Keratinocyte (primary cell): ENCODE measurements around the gene JAK3. TPM values are rescaled to one million over a fixed set of nuclear protein-coding genes. Genes with fewer than 3 reads are reported as not detected.

ENCODE experiments used
- DNase-seq: peaks from one replicate; pipeline ENCODE4 v3.0.0-alpha.2; 2011; ENCODE audit warnings: low read depth, missing footprints, low spot score
- FAIRE-seq: peaks from 2 replicates; lab custom pipeline; 2011; peaks lifted over from hg19 to GRCh38; lab: Jason Lieb, UNC
- H2AFZ ChIP-seq: 2 replicates; pipeline ENCODE4 v1.6.0; 2012; ENCODE audit warnings: low read length, control low read depth, inconsistent platforms; ENCODE audit not compliant: control insufficient read depth
- H3K27ac ChIP-seq: 2 replicates; pipeline ENCODE4 v1.5.1; 2011; ENCODE audit warnings: low read length; ENCODE audit not compliant: control insufficient read depth, insufficient read depth
- H3K27me3 ChIP-seq: 3 replicates; pipeline ENCODE4 v1.6.0; 2011; ENCODE audit warnings: low read length; ENCODE audit not compliant: control insufficient read depth, insufficient read depth; ENCODE audit errors: extremely low read depth
- H3K36me3 ChIP-seq, 2 experiments: 2 replicates in 1 of 2; 3 replicates in 1 of 2; pipeline ENCODE4 v1.5.1; 2011; ENCODE audit warnings: low read length in 2 of 2, mild to moderate bottlenecking in 1 of 2; ENCODE audit not compliant: control insufficient read depth in 2 of 2, insufficient read depth in 2 of 2; ENCODE audit errors: extremely low read depth in 1 of 2
- H3K4me1 ChIP-seq: 3 replicates; pipeline ENCODE4 v1.5.1; 2011; ENCODE audit warnings: low read length; ENCODE audit not compliant: control insufficient read depth, insufficient read depth; ENCODE audit errors: extremely low read depth
- H3K4me2 ChIP-seq: 3 replicates; pipeline ENCODE4 v1.6.0; 2011; ENCODE audit warnings: low read depth, low read length; ENCODE audit not compliant: control insufficient read depth, insufficient read depth; ENCODE audit errors: extremely low read depth
- H3K4me3 ChIP-seq, 3 experiments: fragments of 200-600 bp in 1 of 3; sonication (generic) in 1 of 3; 2 replicates in 2 of 3; 3 replicates in 1 of 3; pipeline ENCODE4 v1.5.1; 2011 to 2016; ENCODE audit warnings: low read length in 3 of 3, mild to moderate bottlenecking in 3 of 3, control low read depth in 2 of 3, inconsistent platforms in 1 of 3, low read depth in 1 of 3, mixed read lengths in 1 of 3, mixed run types in 1 of 3, moderate library complexity in 1 of 3; ENCODE audit not compliant: control insufficient read depth in 2 of 3, insufficient read depth in 2 of 3; ENCODE audit errors: extremely low read depth in 1 of 3
- H3K79me2 ChIP-seq: 2 replicates; pipeline ENCODE4 v1.6.0; 2012; ENCODE audit warnings: low read length; ENCODE audit not compliant: control insufficient read depth, insufficient read depth
- H3K9ac ChIP-seq: 3 replicates; pipeline ENCODE4 v1.6.0; 2011; ENCODE audit warnings: low read length; ENCODE audit not compliant: control insufficient read depth, insufficient read depth; ENCODE audit errors: extremely low read depth
- H3K9me1 ChIP-seq: 3 replicates; pipeline ENCODE4 v1.6.0; 2011; ENCODE audit warnings: low read length; ENCODE audit not compliant: control insufficient read depth, insufficient read depth; ENCODE audit errors: extremely low read depth
- H3K9me3 ChIP-seq: 2 replicates; pipeline ENCODE4 v1.5.1; 2012; ENCODE audit warnings: low read depth, low read length; ENCODE audit not compliant: control insufficient read depth
- H4K20me1 ChIP-seq: 3 replicates; pipeline ENCODE4 v1.6.0; 2011; ENCODE audit warnings: low read length; ENCODE audit not compliant: control insufficient read depth, insufficient read depth; ENCODE audit errors: extremely low read depth
- CTCF ChIP-seq, 3 experiments: IDR thresholded peaks in 1 of 3; conservative IDR thresholded peaks in 1 of 3; optimal IDR thresholded peaks in 1 of 3; 2 replicates in 2 of 3; 3 replicates in 1 of 3; pipeline versions ENCODE3 to v1.5.1; 2011; ENCODE audit warnings: low read length in 3 of 3, mild to moderate bottlenecking in 3 of 3, moderate library complexity in 2 of 3, control low read depth in 1 of 3, inconsistent platforms in 1 of 3; ENCODE audit not compliant: insufficient read depth in 2 of 3; ENCODE audit errors: extremely low read depth in 1 of 3
- EZH2 ChIP-seq: IDR thresholded peaks from one replicate; pipeline ENCODE4 v1.6.1; 2012; ENCODE audit warnings: inconsistent platforms, mild to moderate bottlenecking, low read length, moderate library complexity
- dilution Hi-C: fragments of 300-500 bp; cut with MboI; formaldehyde crosslinking; loops from one replicate; pipeline ENCODE4 v1.7.0; 2020; ENCODE audit warnings: low sequenced_read_pairs; ENCODE audit not compliant: extremely low pct_ligation_motif_present
- polyA plus RNA-seq, 5 experiments: library from polyadenylated mRNA; depleted of rRNA in 3 of 5; stranded (reverse) in 3 of 5; stranded (forward) in 1 of 5; unstranded in 1 of 5; fragments of >200 nt; gene quantifications; 1 replicate in 1 of 5; 2 replicates in 3 of 5; 3 replicates in 1 of 5; pipeline versions ENCODE4 v1.2.1 to v1.2.3, GENCODE V29; 2011 to 2012; ENCODE audit warnings: missing spikeins in 2 of 5, low read depth in 1 of 5, low replicate concordance in 1 of 5

JAK3 gene
- polyA plus RNA-seq, 1 donor (not counting 4 experiments of a cell fraction or from before 2014, with no cell fraction given) = 0.37 TPM

GRCh38 chr19:17811681-17812080 is 36.1 kb downstream of the JAK3 start:
- DNase-seq (no peak), FAIRE-seq (no peak)
- H3K4me2 ChIP-seq = no peak overlapping the region
- no peaks in the 10 kb centered on the region for H3K4me1 ChIP-seq
- H3K9ac ChIP-seq = no peak overlapping the region
- dilution Hi-C loops = no loop called here
- TF ChIP-seq EZH2 (no peak), CTCF (optimal IDR thresholded peaks at IDR 0.05 in 1 of 3, IDR thresholded peaks at IDR 0.05 in 1 of 3, conservative IDR thresholded peaks at IDR 0.05 in 1 of 3; ENCODE audit: extremely low read depth in 1 of 3, insufficient read depth in 2 of 3, low read length in 3 of 3) (no peak)
- H3K79me2 ChIP-seq = no peaks in the 10 kb centered on the region
- peaks cover 0 to 3% of the 10 kb centered on the region in 2 experiments for H3K36me3 ChIP-seq
- H3K9me3 ChIP-seq = no peaks in the 10 kb centered on the region
- H2AFZ ChIP-seq = no peak overlapping the region
- H4K20me1 ChIP-seq = no peaks in the 10 kb centered on the region
- no peaks in the 10 kb centered on the region for H3K27me3 ChIP-seq
- no peaks in the 10 kb centered on the region for H3K9me1 ChIP-seq
- H3K4me3 ChIP-seq = no peak overlapping the region
- no peak overlapping the region for H3K27ac ChIP-seq

DNA sequence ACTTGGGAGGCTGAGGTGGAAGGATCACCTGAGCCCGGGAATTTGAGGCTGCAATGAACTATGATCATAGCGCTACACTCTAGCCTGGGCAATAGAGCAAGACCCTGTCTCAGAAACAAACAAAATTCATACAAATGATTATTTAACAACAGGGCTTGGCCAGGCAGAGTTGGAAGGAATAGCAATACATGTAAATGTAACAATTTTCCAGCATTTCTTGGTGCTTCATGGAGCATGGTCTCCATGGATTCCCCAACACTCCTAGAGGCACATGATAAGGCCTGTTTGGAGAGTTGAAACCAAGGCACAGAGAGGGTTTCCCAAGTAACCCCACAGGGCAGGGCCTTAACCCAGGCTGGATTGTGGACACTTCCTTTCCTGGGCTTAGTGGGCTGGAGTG is 36.7 kb downstream of the JAK3 start:
- no peaks in the 10 kb centered on the region for H3K9me1 ChIP-seq
- H3K79me2 ChIP-seq = no peaks in the 10 kb centered on the region
- no peak overlapping the region for H3K4me2 ChIP-seq
- H3K4me3 ChIP-seq = no peak overlapping the region
- no peak overlapping the region for H3K9ac ChIP-seq
- FAIRE-seq (no peak), DNase-seq (no peak)
- no peak overlapping the region for H3K27ac ChIP-seq
- no peak overlapping the region for H2AFZ ChIP-seq
- no peaks in the 10 kb centered on the region for H3K9me3 ChIP-seq
- no peaks in the 10 kb centered on the region for H4K20me1 ChIP-seq
- TF ChIP-seq EZH2 (no peak), CTCF (optimal IDR thresholded peaks at IDR 0.05 in 1 of 3, IDR thresholded peaks at IDR 0.05 in 1 of 3, conservative IDR thresholded peaks at IDR 0.05 in 1 of 3; ENCODE audit: extremely low read depth in 1 of 3, insufficient read depth in 2 of 3, low read length in 3 of 3) (no peak)
- dilution Hi-C loops = no loop called here
- H3K4me1 ChIP-seq = no peaks in the 10 kb centered on the region
- H3K36me3 ChIP-seq = peaks cover 0 to 3% of the 10 kb centered on the region in 2 experiments
- no peaks in the 10 kb centered on the region for H3K27me3 ChIP-seq
